Smooth muscle cell (in vitro differentiated cells): ENCODE data around the gene MYOM1. TPM values are rescaled to one million over a fixed set of nuclear protein-coding genes. Genes with fewer than 3 reads are reported as not detected.

Source experiments
- DNase-seq: peaks from one replicate; lab custom pipeline; 2025; ENCODE audit not compliant: unreplicated experiment; lab: John Stamatoyannopoulos, UW
- H2AFZ ChIP-seq: fragments of 200-600 bp; sonication (generic); 2 replicates; pipeline ENCODE4 v1.6.0; 2016; ENCODE audit warnings: antibody characterized with exemption, low read depth, mild to moderate bottlenecking
- H3F3A ChIP-seq: fragments of 200-600 bp; sonication (generic); 2 replicates; pipeline ENCODE4 v1.6.0; 2017; ENCODE audit warnings: antibody characterized with exemption, low read depth
- H3K27ac ChIP-seq: fragments of 200-600 bp; sonication (generic); 2 replicates; pipeline ENCODE4 v1.5.1; 2016; ENCODE audit warnings: low read depth, mild to moderate bottlenecking
- H3K27me3 ChIP-seq: fragments of 200-600 bp; sonication (generic); 2 replicates; pipeline ENCODE4 v1.6.1; 2016; ENCODE audit warnings: low read depth, mild to moderate bottlenecking
- H3K36me3 ChIP-seq: fragments of 200-600 bp; sonication (generic); 2 replicates; pipeline ENCODE4 v1.5.1; 2016; ENCODE audit warnings: low read depth
- H3K4me1 ChIP-seq: fragments of 200-600 bp; sonication (generic); 2 replicates; pipeline ENCODE4 v1.5.1; 2016; ENCODE audit warnings: low read depth
- H3K4me2 ChIP-seq: fragments of 200-600 bp; sonication (generic); 2 replicates; pipeline ENCODE4 v1.6.0; 2016; ENCODE audit warnings: mild to moderate bottlenecking
- H3K4me3 ChIP-seq: fragments of 200-600 bp; sonication (generic); 2 replicates; pipeline ENCODE4 v1.5.1; 2016; ENCODE audit warnings: mild to moderate bottlenecking
- H3K79me2 ChIP-seq: fragments of 200-600 bp; sonication (generic); 2 replicates; pipeline ENCODE4 v1.6.0; 2016; ENCODE audit warnings: low read depth, mild to moderate bottlenecking
- H3K9ac ChIP-seq: fragments of 200-600 bp; sonication (generic); 2 replicates; pipeline ENCODE4 v1.6.0; 2016; ENCODE audit warnings: low read depth
- H3K9me3 ChIP-seq: fragments of 200-600 bp; sonication (generic); replicated peaks from 2 replicates; pipeline ENCODE4 v1.5.1; 2016; ENCODE audit warnings: low read depth
- H4K20me1 ChIP-seq: fragments of 200-600 bp; sonication (generic); 2 replicates; pipeline ENCODE4 v1.6.0; 2016; ENCODE audit warnings: low read depth
- WGBS: methylation state at CpG from one replicate; pipeline ENCODE4 v1.1.7; 2016; ENCODE audit warnings: low lambda C conversion rate; 5-methylcytosine and 5-hydroxymethylcytosine counted together
- polyA plus RNA-seq: library from polyadenylated mRNA; unstranded; fragments of >200 nt; fragmentation: Nextera tagmentation; extraction: Ambion mirVana; gene quantifications from 2 replicates; pipeline ENCODE4 v1.2.1, GENCODE V29; 2016
- total RNA-seq: library from RNA; depleted of rRNA; stranded (reverse); fragments of >200 nt; gene quantifications from 2 replicates; pipeline ENCODE4 v1.2.3, GENCODE V29; 2014
- TF ChIP-seq, protein P1 (sequence below): fragments of 200-600 bp; sonication (generic); IDR thresholded peaks from 2 replicates; pipeline ENCODE4 v1.5.1; 2017; ENCODE audit warnings: borderline replicate concordance, mild to moderate bottlenecking, antibody characterized with exemption; ENCODE audit not compliant: insufficient read depth, poor library complexity, severe bottlenecking

MYOM1 gene
- total and polyA plus RNA-seq, 2 experiments from 2014 or later, result 0.40 to 0.87 TPM

DNA sequence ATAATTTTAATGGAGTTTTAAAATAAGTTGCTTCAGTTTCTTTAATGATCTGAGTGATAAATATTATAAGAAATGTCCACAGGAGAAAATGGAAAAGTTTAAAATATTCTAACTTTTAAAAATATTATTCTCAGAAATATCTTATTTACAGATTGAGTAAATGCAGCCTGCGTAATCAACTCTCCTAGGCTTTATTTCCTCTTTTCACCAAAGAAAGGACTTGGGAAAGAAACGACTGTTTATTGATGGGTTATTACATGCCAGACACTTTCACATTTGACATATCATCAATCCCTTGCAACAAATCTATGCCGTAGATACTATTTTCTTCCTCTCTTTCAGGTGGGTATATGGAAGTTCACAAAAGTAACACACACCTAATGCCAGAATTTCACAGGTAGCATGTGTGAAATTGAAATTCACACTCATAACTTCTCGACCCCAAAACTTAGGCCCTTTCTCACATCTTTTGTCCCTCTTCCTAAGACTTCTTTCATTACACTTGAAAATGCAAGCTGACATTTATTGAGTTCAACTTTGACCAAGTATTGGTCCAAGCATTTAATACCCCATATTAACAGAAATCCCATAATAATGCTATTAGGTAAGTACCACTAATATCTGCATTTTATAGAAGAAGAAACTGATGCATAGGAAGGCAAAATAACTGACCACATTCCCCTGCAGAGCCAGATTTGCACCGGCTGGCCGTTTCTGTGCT, 49.2 kb downstream of the MYOM1 start:
- no peak overlapping the region for H2AFZ ChIP-seq
- H3K9me3 ChIP-seq, result no peaks in the 10 kb centered on the region
- H3F3A ChIP-seq, result no peaks in the 10 kb centered on the region
- WGBS, result 92% methylated on average over 6 of the region's 6 CpGs
- TF ChIP-seq, protein P1, sequence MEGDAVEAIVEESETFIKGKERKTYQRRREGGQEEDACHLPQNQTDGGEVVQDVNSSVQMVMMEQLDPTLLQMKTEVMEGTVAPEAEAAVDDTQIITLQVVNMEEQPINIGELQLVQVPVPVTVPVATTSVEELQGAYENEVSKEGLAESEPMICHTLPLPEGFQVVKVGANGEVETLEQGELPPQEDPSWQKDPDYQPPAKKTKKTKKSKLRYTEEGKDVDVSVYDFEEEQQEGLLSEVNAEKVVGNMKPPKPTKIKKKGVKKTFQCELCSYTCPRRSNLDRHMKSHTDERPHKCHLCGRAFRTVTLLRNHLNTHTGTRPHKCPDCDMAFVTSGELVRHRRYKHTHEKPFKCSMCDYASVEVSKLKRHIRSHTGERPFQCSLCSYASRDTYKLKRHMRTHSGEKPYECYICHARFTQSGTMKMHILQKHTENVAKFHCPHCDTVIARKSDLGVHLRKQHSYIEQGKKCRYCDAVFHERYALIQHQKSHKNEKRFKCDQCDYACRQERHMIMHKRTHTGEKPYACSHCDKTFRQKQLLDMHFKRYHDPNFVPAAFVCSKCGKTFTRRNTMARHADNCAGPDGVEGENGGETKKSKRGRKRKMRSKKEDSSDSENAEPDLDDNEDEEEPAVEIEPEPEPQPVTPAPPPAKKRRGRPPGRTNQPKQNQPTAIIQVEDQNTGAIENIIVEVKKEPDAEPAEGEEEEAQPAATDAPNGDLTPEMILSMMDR, result no peak
- no peaks in the 10 kb centered on the region for H3K79me2 ChIP-seq
- no peak overlapping the region for H3K4me2 ChIP-seq
- H3K36me3 ChIP-seq, result no peaks in the 10 kb centered on the region
- no peaks in the 10 kb centered on the region for H3K27me3 ChIP-seq
- H4K20me1 ChIP-seq, result no peaks in the 10 kb centered on the region
- no peak for DNase-seq
- H3K9ac ChIP-seq, result no peak overlapping the region
- no peak overlapping the region for H3K4me3 ChIP-seq
- H3K27ac ChIP-seq, result no peak overlapping the region
- no peaks in the 10 kb centered on the region for H3K4me1 ChIP-seq

DNA sequence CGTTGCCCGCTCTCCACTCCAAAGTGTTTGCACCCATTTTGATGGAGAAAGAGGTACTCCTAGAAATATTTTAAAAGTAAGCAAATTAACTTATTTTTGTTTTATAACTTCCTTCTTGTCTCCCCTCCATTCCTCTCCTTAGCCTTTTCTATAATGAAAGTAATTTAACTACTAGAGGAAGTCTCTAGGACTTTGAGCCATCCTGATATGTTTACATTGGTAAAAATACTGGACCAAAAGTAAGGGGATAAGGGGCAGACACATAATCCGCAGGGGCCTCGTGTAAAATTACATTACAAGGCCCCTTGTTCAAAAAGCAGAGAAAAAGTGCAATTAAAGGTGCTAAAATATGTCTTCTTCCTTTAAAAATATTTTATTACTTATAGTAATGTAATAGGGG, 55.4 kb downstream of the MYOM1 start:
- Histone ChIP-seq H4K20me1 (no peaks in the 10 kb centered on the region), H3F3A (no peaks in the 10 kb centered on the region), H3K9me3 (no peaks in the 10 kb centered on the region), H3K36me3 (no peaks in the 10 kb centered on the region), H2AFZ (no peak overlapping the region), H3K27ac (no peak overlapping the region), H3K27me3 (no peaks in the 10 kb centered on the region), H3K79me2 (no peaks in the 10 kb centered on the region), H3K9ac (no peak overlapping the region), H3K4me3 (no peak overlapping the region), H3K4me1 (no peaks in the 10 kb centered on the region), H3K4me2 (no peak overlapping the region)
- no peak for DNase-seq
- WGBS, result 84% methylated on average over 4 of the region's 4 CpGs
- TF ChIP-seq, protein P1, result no peak

DNA sequence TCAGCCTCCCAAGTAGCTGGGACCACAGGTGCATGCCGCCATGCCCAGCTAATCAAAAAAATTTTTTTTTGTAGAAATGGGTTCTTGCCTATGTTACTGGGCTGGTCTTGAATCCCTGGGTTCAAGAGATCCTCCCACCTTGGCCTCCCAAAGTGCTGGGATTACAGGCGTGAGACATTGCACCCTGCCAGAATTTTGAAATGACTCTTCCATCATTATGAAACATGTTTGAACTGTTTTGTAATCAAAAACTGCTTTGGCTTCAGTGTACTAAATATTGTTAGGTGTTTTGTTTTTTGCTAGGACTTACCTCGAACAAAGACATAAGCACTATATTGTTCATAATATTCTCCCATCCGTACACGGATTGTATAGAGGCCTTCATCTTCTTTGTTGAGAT, 55.8 kb downstream of the MYOM1 start:
- H3K79me2 ChIP-seq, result no peaks in the 10 kb centered on the region
- H3K9me3 ChIP-seq, result no peaks in the 10 kb centered on the region
- H3K27me3 ChIP-seq, result no peaks in the 10 kb centered on the region
- TF ChIP-seq, protein P1, result no peak
- H3K9ac ChIP-seq, result no peak overlapping the region
- H3F3A ChIP-seq, result no peaks in the 10 kb centered on the region
- WGBS, result 86% methylated on average over 5 of the region's 5 CpGs
- no peaks in the 10 kb centered on the region for H3K36me3 ChIP-seq
- H3K4me3 ChIP-seq, result no peak overlapping the region
- DNase-seq, result no peak
- no peak overlapping the region for H3K27ac ChIP-seq
- no peaks in the 10 kb centered on the region for H4K20me1 ChIP-seq
- no peak overlapping the region for H3K4me2 ChIP-seq
- H3K4me1 ChIP-seq, result no peaks in the 10 kb centered on the region
- no peak overlapping the region for H2AFZ ChIP-seq

DNA sequence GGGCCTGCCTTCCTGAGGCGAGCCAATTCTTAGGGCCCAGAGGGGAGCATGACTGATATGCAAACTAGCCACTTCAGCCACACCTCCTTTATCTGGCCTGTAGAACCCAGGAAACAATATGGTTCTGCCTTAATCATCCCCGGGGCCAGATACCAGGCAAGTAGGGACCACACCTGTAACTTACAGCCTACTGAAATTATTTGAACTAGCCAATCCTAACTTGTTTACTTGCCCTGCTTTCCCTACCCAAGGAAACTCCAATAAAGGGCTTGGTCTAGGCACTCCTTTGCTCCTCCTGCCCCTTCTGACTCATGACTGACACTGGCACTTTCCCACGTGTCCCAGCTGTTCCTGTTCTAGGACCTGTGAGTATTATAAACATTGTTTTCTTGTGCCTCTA, 57.6 kb downstream of the MYOM1 start:
- no peak for DNase-seq
- Histone ChIP-seq H3K9me3 (no peaks in the 10 kb centered on the region), H3K36me3 (no peaks in the 10 kb centered on the region), H3K4me2 (no peak overlapping the region), H3K4me1 (no peaks in the 10 kb centered on the region), H3K4me3 (no peak overlapping the region), H3K27ac (no peak overlapping the region), H3K79me2 (no peaks in the 10 kb centered on the region), H2AFZ (no peak overlapping the region), H3K27me3 (no peaks in the 10 kb centered on the region), H4K20me1 (no peaks in the 10 kb centered on the region), H3K9ac (no peak overlapping the region), H3F3A (no peaks in the 10 kb centered on the region)
- 90% methylated on average over 3 of the region's 3 CpGs for WGBS
- TF ChIP-seq, protein P1, result no peak
